NCI-H187 (cell line): ENCODE measurements around the gene PPT2.

Source experiments
- DNase-seq, 2 experiments: peaks; one replicate each; lab custom pipeline; 2025; lab: John Stamatoyannopoulos, UW

PPT2 gene

DNA sequence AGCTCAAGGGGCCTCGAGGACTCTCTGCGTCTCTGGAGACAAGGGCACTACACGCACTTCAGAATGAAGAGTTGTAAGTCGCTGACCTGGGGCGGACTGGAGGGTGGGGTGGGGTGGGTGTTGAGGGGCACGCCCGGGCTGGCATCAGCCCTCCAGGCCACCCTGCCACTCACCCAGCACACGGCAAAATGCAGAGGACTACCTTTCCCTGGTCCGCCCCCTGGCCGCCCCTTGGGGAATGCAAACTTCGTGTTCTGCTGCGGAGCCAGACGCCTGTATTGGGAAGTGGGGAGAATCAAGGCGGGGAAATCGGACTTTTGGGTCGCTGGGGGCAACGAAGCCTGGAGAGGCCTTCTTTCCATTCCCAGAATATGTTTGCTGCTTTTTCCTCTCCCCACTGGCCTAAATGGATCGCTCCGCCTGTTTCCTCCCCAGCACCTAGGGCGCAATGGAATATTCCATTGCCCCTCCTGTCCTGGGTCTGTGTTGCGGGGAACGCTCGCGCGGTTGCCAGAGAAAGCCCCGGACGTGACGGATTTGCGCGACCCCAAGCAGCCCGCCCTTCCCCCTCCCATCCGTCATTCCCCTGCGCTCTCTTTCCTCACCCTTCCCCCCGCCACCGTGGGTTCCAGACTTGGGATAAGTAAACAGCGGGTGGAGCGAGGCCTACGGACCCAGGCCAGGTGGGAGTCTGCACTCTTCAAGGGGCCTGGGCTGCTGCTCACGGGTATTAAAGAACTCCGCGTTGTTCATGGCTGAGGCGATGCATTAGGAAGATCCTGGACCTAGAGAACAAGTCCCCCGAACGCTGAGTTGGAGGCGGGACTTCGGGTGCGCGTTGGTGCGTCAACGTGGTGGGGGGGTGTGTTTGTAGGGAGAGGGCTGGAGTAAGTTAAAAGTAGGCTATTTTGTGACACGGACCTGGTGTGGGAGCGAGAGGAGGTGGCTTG is at the start of gene PPT2:
TSS of gene PPT2 (plus strand) at position 578 of the 950 bp plus-strand sequence. CDS start 454 bp downstream, outside the sequence.
- DNase-seq, result peak; percentile 14 to 44

- no peak for DNase-seq
Measured at GRCh38 chr6:32105433-32105832, 48.5 kb upstream of the PPT2 start.

- DNase-seq, result no peak
Measured at GRCh38 chr6:32107406-32107805, 46.5 kb upstream of the PPT2 start.

- no peak for DNase-seq
Measured at GRCh38 chr6:32108094-32108627, 45.8 kb upstream of the PPT2 start.

- no peak for DNase-seq
Measured at GRCh38 chr6:32108727-32109113, 45.2 kb upstream of the PPT2 start.

DNA sequence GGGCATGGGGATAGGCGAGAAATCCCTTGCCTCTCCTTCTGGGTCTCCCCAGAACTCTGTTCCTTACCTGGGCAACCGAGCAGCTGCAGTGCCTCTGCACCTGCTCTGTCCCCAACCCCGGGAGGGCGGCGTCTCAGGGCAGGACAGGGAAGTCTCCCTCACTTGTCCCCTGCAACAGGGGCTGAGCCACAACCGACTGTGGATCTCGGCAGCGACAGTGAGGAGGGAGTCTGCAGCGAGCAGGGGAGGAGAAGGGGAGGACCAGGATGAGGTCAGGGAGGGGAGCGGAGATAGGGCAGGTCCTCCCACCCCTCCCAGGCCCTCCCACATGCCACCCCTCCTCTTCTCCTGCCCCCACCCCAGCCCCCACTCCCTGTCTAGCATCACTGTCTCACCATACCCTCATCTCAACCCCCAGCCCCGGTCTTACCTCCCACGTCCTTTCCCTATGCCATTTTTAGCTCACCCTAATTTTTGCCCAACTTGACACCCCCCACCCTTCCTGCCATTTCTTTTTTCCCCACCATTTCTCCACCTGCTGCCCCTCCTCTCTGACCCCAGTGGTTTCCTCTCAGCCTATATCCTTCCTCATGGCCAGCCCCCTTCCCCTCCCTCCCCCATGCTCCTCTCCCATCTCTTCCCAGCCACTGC is 44.7 kb upstream of the PPT2 start, which contains the start of gene TNXB:
TSS of gene TNXB (minus strand) at position 225 of the 651 bp plus-strand sequence. CDS start 11,140 bp downstream, outside the sequence.
- DNase-seq, result no peak

GRCh38 chr6:32109765-32110160 is 44.2 kb upstream of the PPT2 start:
- DNase-seq, result no peak

GRCh38 chr6:32110632-32111031 is 43.3 kb upstream of the PPT2 start:
- no peak for DNase-seq

GRCh38 chr6:32111424-32112066 is 42.4 kb upstream of the PPT2 start:
- no peak for DNase-seq

DNA sequence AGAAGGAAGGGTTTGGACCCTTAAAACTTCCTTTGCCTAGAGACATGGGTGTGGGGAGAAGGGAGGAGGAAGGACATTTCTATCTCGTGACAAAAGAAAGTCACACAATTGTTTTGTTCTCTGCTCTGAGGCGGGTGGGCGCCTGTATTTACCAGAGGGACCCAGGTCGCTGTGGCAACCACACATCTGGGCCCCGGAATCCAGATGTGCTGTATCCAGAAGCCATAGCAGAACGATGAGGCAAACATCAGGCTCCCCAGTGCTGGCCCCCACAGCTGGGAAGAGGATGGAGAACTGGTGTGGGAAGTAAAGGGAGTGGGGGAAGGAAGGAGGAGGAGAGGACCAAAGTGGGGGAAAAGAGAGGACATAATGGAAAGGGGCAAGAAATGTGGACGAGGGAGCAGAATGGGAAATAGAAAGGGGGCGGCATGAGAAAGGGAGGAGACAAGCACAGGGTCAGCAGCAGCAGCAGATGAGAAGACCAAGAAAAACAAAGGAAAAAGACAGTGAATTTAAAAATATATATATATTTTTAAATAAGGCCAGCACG is 41.4 kb upstream of the PPT2 start:
- DNase-seq, result no peak

- no peak for DNase-seq
Measured at GRCh38 chr6:32113386-32114352, 40.3 kb upstream of the PPT2 start.

- DNase-seq, result no peak
Measured at GRCh38 chr6:32114796-32115195, 39.1 kb upstream of the PPT2 start.

GRCh38 chr6:32115623-32116022 is 38.3 kb upstream of the PPT2 start:
- no peak for DNase-seq

GRCh38 chr6:32116674-32117073 is 37.3 kb upstream of the PPT2 start:
- DNase-seq, result no peak

- DNase-seq, result no peak
Measured at GRCh38 chr6:32117461-32117860, 36.5 kb upstream of the PPT2 start.

GRCh38 chr6:32118782-32119628 is 34.9 kb upstream of the PPT2 start:
- peak in 1 of 2 experiments; percentile 12 for DNase-seq

- no peak for DNase-seq
Measured at GRCh38 chr6:32120573-32121059, 33.3 kb upstream of the PPT2 start.

DNA sequence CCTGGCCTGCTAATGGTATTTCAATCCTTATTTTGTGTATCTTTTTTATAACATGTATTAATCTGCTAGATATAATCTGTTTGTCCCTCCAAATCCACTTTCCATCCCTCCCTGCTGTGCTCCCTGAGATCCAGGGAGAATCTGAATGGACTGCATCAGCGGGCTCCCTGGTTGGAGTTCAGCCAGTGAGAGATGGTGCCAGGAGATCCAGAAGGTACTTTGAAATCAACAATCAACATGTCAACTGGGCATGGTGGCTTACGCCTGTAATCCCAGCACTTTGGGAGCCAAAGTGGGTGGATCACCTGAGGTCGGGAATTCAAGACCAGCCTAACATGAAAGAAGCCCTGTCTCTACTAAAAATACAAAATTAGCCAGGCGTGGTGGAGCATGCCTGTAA is 30.3 kb upstream of the PPT2 start:
- DNase-seq, result no peak

DNA sequence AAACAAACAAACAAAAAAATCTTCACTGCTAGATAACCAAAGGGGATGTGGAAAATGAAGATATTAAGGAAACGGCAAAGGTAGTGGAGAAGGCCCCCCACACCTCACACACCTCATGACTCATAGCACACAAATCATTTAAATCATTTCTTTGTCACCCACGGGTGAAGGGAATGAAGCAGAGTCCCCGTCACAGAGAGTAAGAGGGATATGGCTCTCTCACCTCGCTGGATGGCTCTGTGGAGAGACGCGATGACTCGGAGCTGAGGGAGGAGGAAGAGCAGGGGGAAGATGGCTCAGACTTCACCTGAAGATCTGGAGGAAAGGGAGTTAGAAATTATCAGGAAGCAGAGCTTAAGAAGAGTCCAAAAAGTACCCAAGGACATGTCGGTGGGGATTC is 27.1 kb upstream of the PPT2 start:
- no peak for DNase-seq

GRCh38 chr6:32127409-32127716 is 26.6 kb upstream of the PPT2 start:
- no peak for DNase-seq
